SKM-1 treated with dmso at 0.1 percent for 144 hours (cell line): ENCODE measurements around the gene COA8.
A peak's percentile ranks its signal among the peaks of the same experiment; 100 is the strongest.
"Not testable (repeated sequence)": the region's sequence is repeated elsewhere in the genome, so short reads cannot be mapped to it uniquely, and the experiment has no call there.

Experiments
- DNase-seq: peaks from one replicate; lab custom pipeline; 2025; ENCODE audit not compliant: unreplicated experiment; lab: John Stamatoyannopoulos, UW

COA8 gene

GRCh38 chr14:103568952-103569351 lies 6.2 kb downstream of the COA8 start:
- no peak for DNase-seq

GRCh38 chr14:103569408-103569807 lies 6.6 kb downstream of the COA8 start:
- no peak for DNase-seq

- no peak for DNase-seq
Observed at GRCh38 chr14:103574104-103574503, 11.3 kb downstream of the COA8 start.

GRCh38 chr14:103574707-103575285 lies 12.0 kb downstream of the COA8 start:
- no peak for DNase-seq

- DNase-seq, result no peak
Observed at GRCh38 chr14:103576371-103577024, 13.7 kb downstream of the COA8 start.

GRCh38 chr14:103578401-103579075 lies 15.8 kb downstream of the COA8 start:
- DNase-seq, result no peak

GRCh38 chr14:103581206-103581605 lies 18.4 kb downstream of the COA8 start:
- DNase-seq, result no peak

- DNase-seq, result no peak
Observed at GRCh38 chr14:103581954-103582703, 19.4 kb downstream of the COA8 start.

- DNase-seq, result no peak
Observed at GRCh38 chr14:103584326-103584915, 21.7 kb downstream of the COA8 start.

- no peak for DNase-seq
Observed at GRCh38 chr14:103593577-103593976, 30.8 kb downstream of the COA8 start.

- no peak for DNase-seq
Observed at GRCh38 chr14:103594265-103594664, 31.5 kb downstream of the COA8 start.

- no peak for DNase-seq
Observed at GRCh38 chr14:103597623-103598377, 35.0 kb downstream of the COA8 start.

GRCh38 chr14:103600503-103600902 lies 37.7 kb downstream of the COA8 start:
- DNase-seq, result no peak

GRCh38 chr14:103604620-103605019 lies 41.9 kb downstream of the COA8 start:
- DNase-seq, result no peak

GRCh38 chr14:103606963-103607668 lies 44.4 kb downstream of the COA8 start:
- peak; percentile 53 for DNase-seq

GRCh38 chr14:103607822-103608221 lies 45.1 kb downstream of the COA8 start:
- DNase-seq, result no peak

- DNase-seq, result not testable (repeated sequence)
Observed at GRCh38 chr14:103609081-103609480, 46.3 kb downstream of the COA8 start.

GRCh38 chr14:103611215-103611614 lies 48.5 kb downstream of the COA8 start:
- DNase-seq, result no peak

- DNase-seq, result no peak
Observed at GRCh38 chr14:103613517-103613916, 50.8 kb downstream of the COA8 start.
